GM12878 (cell line): ENCODE results near the gene FUBP1. TPM values are rescaled to one million over a fixed set of nuclear protein-coding genes. Genes with fewer than 3 reads are reported as not detected.

Experiments
- ATF7 ChIP-seq: fragments of 450-650 bp; IDR thresholded peaks from 2 replicates; pipeline ENCODE4 v1.6.1; 2016; ENCODE audit warnings: low read depth, mild to moderate bottlenecking
- BACH1 ChIP-seq: fragments of 450-650 bp; IDR thresholded peaks from 2 replicates; pipeline ENCODE4 v1.6.1; 2017; ENCODE audit warnings: mild to moderate bottlenecking, borderline replicate concordance
- CREM ChIP-seq: IDR thresholded peaks from 2 replicates; pipeline ENCODE4 v1.6.1; 2014; ENCODE audit warnings: antibody characterized with exemption, low read depth
- IKZF1 ChIP-seq: fragments of 450-650 bp; conservative IDR thresholded peaks from 2 replicates; pipeline ENCODE4 v1.6.1; 2017; ENCODE audit warnings: antibody characterized with exemption, mild to moderate bottlenecking
- JUND ChIP-seq: IDR thresholded peaks from 2 replicates; pipeline ENCODE4 v1.6.1; 2012; ENCODE audit warnings: low read depth, mild to moderate bottlenecking, low read length, improper control_type of control experiment, moderate library complexity
- NKRF ChIP-seq: fragments of 450-650 bp; conservative IDR thresholded peaks from 2 replicates; pipeline ENCODE4 v1.6.1; 2017; ENCODE audit warnings: mild to moderate bottlenecking, moderate library complexity
- STAT1 ChIP-seq: fragments of 450-650 bp; conservative IDR thresholded peaks from 2 replicates; pipeline ENCODE4 v1.6.1; 2014; ENCODE audit warnings: antibody characterized with exemption, mild to moderate bottlenecking
- TCF7 ChIP-seq: IDR thresholded peaks from 2 replicates; pipeline ENCODE4 v1.6.1; 2014; ENCODE audit warnings: antibody characterized with exemption, borderline replicate concordance
- ZNF687 ChIP-seq: fragments of 450-650 bp; IDR thresholded peaks from 2 replicates; pipeline ENCODE4 v1.6.1; 2017; ENCODE audit warnings: mild to moderate bottlenecking, moderate library complexity
- polyA plus RNA-seq, 11 experiments: library from polyadenylated mRNA; depleted of rRNA in 4 of 11; unstranded in 6 of 11; stranded (reverse) in 5 of 11; fragments of >200 nt; fragmentation: Nextera tagmentation in 4 of 11; fragmentation: Illumina TruSeq in 1 of 11; extraction: Ambion mirVana in 4 of 11; extraction: Trizol in 1 of 11; gene quantifications; 1 replicate in 1 of 11; 2 replicates in 10 of 11; pipeline versions ENCODE4 v1.2.1 to v1.2.3, GENCODE V29; 2011 to 2016; ENCODE audit warnings: inconsistent platforms in 2 of 11, missing spikeins in 2 of 11, low read depth in 1 of 11
- total RNA-seq, 4 experiments: library from RNA; depleted of rRNA in 3 of 4; stranded (reverse); fragments of >200 nt in 3 of 4; fragmentation: Illumina TruSeq in 1 of 4; extraction: Trizol in 1 of 4; gene quantifications; 2 replicates each; pipeline versions ENCODE4 v1.2.1 to v1.2.3, GENCODE V29; 2013 to 2021

FUBP1 gene
- total and polyA plus RNA-seq, 10 of the 15 experiments (the other 5 are each of a cell fraction or from before 2014, with no cell fraction given), result 110 to 343 (median 191) TPM

- 0 out of 2 replicates have a peak, but pooled peaks have one; percentile 19 for TF ChIP-seq JUND
- 0 out of 2 replicates have a peak, but pooled peaks have one; percentile 29 for TF ChIP-seq ZNF687
- TF ChIP-seq BACH1, result peak; percentile 44; the same call in 1 of the 2 replicates
- peak; percentile 68; the same call in 1 of the 2 replicates for TF ChIP-seq CREM
- TF ChIP-seq IKZF1, result no peak
- 0 out of 2 replicates have a peak, but pooled peaks have one; percentile 10 for TF ChIP-seq NKRF
- peak; percentile 87; the same call in 1 of the 2 replicates for TF ChIP-seq ATF7
- TF ChIP-seq TCF7, result peak; percentile 65; the same call in 1 of the 2 replicates
- no peak for TF ChIP-seq STAT1
Observed at GRCh38 chr1:77977989-77978292, 931 bp downstream of the FUBP1 start (continued).
